Superior temporal gyrus (tissue), 1 donor: ENCODE results near the gene SIRPA.
"Not testable (repeated sequence)": the region's sequence is repeated elsewhere in the genome, so short reads cannot be mapped to it uniquely, and the experiment has no call there.

Experiments used
- DNase-seq: peaks from one replicate; pipeline ENCODE4 v3.0.0-alpha.2; 2016; ENCODE audit errors: extremely low spot score

Gene SIRPA

DNA sequence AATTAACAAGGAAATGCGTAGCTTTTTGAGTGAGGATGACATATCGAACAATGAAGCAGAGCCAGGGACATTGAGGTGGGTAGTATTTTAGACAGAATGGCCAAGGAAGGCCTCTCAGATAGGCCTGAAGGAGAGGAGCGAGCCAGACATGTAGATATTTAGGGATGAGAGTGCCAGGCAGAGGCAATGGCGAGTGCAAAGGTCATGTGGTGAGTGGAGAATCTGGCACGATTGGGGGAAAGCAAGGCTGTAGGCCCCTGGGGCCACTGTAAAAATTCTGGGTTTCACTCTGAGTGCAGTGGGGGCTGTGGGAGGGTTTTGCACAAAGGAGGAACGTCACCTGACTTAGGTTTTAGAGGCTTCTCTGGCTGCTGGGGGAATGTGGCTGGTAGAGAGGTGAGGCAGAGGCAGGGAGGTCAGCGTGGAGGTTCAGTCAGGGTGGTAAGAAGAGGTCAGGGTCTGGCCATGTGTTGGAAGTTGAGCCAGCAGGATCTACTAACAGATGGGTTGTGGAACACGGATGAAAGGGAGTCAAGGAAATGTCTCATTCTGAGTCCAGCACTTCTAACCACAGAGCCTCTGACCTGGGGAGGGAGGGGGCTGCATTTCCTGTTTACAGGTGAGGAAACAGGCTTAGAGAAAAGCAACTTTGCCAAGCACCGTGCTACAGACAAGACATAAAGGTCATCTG, 11.3 kb downstream of the SIRPA start:
- no peak for DNase-seq

DNA sequence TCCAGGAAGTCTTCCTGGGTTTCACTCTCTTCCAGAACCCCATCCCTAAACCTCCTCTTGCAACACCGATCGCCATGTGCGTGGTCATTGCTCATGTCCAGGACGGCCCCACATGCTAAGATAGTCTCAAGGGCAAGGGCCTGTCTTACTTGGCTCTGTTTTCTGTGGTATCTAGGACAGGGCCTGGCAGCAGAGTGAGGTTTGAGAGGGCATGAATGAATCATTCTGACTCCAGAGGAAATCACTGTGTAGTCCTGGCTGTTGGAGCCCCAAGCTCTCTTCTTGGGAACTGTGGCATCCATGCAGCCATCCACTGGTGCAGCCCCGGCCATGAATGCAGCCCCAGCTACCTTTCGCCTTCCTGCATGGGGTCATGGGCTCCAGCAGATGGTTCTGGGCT, 12.4 kb downstream of the SIRPA start:
- DNase-seq = no peak

DNA sequence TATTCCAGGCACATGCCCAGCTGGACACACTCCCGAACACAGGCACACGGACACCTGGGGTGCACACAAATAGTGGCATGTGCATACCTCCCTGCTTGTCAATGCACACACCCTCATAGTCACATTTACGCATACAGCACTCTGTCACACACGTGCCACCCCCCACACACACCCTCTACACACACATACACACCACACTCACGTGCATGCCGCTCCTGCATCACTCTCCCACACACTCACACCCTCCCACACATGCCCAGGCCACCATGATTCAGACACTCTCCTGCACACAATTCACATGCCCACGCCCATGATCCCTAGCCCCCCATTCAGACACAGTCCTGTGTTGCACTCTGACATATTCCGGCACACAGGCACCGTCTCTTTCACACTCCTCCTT, 13.0 kb downstream of the SIRPA start:
- DNase-seq = no peak

DNA sequence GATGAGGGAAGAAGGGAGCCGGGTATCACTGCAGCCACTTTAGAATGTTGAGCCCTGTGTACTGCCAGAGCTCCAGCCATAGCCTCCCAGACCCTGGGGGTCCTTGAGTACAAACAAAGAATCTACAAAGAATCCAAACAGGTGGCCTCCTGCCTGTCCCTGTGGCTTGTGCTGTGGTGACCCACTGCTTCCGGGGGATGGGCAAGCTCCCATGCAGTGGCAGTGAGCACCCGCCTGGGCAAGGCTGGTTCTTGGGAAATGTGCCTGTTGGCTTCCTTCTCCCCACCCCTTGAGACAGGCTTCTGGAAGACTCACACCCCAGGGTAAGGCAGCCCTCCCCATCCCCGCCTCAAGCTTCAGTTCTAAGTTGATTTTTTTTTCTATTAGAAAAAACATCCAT, 13.9 kb downstream of the SIRPA start:
- DNase-seq = no peak

GRCh38 chr20:1911536-1911935, 16.3 kb downstream of the SIRPA start:
- no peak for DNase-seq

GRCh38 chr20:1912053-1912452, 16.8 kb downstream of the SIRPA start:
- DNase-seq = no peak

- no peak for DNase-seq
Measured at GRCh38 chr20:1912646-1913045, 17.4 kb downstream of the SIRPA start.

DNA sequence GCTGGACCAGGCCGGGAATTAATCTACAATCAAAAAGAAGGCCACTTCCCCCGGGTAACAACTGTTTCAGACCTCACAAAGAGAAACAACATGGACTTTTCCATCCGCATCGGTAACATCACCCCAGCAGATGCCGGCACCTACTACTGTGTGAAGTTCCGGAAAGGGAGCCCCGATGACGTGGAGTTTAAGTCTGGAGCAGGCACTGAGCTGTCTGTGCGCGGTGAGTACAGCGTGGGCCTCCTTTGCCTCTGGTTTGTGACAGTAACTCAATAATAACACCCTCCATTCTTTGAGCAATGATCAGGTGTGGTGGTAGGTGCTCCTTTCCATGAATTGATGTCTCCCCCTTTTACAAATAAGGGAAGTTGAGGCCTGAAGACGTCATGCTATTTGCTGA, 20.0 kb downstream of the SIRPA start:
- not testable (repeated sequence) for DNase-seq

GRCh38 chr20:1915725-1916124, 20.5 kb downstream of the SIRPA start:
- no peak for DNase-seq

GRCh38 chr20:1917786-1918185, 22.6 kb downstream of the SIRPA start:
- DNase-seq = no peak

DNA sequence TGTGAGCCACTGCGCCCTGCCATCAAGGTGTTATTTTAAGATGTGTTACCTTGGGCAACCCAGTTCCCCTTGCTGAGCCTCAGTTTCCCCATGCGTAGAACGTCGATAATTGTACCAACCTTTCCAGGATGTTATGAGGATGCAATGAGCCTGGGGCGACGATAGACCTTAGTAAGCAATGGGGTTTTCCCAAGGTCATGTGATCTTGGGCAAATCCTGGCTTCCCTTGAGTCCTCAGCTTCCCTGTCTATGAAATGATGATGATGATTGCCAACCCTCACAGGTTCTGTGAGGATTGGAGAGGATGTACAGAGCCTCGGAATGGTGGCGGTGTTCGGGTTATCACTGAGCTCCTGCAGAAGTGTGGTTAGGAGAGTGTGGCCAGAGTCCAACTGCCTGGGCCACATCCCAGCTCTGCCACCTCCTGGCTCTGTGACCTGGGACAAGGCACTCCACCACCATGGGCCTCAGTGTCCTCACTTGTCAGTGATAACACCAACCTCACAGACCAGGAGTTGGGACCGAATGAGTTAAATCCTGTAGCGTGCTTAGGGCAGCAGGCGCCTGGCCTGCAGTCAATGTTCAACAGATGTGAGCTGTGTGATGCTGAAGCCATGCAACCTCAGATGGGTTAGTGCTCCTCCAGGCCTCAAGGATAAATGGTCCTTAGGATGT, 23.4 kb downstream of the SIRPA start:
- DNase-seq = no peak

- DNase-seq = no peak
Measured at GRCh38 chr20:1920252-1920651, 25.0 kb downstream of the SIRPA start.

DNA sequence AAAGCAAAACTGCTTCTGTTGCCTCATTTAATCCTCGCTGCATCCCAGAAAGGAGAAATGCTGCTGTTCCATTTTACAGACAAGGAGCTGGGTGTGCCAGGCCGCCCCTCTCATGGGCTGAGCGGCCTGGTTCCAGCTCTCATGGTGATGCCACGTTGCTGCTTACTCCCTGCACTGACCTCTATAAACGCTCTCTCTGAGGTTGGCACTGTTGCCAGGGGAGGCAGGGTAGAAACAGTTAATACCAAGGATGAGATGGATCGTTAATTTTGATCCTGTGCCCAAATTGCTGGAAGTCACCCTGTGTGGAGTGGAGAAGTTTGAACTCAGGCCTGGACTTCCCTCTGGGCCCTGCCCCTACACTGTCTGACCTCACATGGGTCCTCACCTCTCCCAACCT, 25.6 kb downstream of the SIRPA start:
- DNase-seq = no peak

DNA sequence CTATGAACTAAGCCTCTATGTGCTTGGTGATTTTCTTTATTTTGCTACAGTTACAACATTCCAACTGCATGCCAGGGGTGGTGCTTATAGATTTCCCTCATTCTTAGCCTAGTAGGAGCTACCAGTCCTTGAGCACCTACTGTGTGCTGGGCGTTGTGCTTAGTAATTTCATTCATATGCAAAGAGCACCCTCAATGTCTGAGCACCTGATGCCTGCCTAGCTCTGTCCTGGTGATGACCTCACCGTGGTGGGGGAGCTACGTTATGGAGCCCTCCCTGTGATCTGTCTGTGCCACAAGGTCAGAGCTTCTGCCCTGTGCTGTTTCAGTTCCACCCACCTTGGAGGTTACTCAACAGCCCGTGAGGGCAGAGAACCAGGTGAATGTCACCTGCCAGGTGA, 26.8 kb downstream of the SIRPA start:
- not testable (repeated sequence) for DNase-seq

DNA sequence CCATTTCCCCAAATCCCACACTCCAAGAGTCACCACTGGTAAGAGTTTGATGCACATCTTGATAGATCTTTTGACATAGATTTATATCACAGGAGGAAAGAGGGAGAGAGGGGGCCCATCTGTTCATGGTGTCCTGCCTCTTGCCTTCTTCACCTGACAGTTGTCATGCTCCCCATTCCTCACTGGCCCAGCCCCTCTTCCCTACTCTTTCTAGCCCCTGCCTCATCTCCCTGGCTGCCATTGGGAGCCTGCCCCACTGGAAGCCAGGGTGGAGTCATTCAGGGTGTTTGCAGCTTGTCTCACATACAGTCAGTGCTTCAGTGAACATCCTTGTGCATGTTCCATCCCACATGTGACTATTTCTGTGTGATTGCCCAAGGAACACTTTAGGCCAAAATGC, 27.6 kb downstream of the SIRPA start:
- DNase-seq = no peak

DNA sequence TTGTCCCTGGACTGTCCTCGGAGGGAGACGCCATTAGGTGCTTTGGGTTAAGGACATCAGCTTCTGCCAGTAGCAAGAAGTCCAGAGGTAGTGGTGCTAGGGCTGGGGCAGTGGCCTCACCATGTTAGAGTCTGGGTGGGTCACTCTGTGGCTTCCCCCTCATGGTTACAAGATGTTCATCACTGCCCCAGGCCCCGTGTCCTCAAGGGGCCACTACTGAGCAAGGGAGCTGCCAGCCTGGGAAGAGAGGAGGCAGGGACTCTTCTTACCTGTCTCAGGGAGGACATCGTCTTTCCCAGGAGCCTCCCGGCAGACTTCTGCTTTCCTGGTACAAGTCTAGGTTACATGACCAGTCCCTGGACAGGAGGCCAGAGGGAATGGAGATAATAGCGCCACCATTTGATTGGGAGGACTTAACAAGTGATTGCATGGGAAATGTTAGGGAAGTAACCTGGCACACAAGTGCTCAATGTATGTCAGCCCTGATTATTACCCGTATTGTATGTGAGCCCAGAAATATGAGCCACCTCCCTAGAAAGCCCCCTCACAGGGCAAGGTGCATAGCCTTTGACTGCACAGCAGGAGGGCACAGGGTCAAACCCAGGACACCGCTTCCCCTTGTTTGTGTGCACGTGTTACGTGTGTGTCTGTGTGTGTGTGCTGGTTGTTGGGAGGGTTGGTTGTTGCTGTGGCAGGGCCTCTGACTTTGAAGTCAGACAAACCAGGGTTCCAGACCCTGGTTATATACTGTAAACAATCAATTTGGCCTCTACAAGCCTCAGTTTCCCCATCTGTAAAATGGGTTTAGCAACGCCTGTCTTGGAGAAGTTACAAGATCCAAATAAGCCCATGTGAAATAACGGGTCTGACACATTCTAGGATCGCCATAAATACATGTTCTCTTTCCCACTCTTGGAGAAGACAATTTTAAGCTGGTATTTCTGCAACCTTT, 30.0 kb downstream of the SIRPA start:
- no peak for DNase-seq

- no peak for DNase-seq
Measured at GRCh38 chr20:1926237-1926636, 31.0 kb downstream of the SIRPA start.

GRCh38 chr20:1927217-1927616, 32.0 kb downstream of the SIRPA start:
- no peak for DNase-seq

GRCh38 chr20:1928154-1928553, 32.9 kb downstream of the SIRPA start:
- no peak for DNase-seq

GRCh38 chr20:1928782-1929181, 33.6 kb downstream of the SIRPA start:
- DNase-seq = peak; percentile 66

GRCh38 chr20:1929460-1929859, 34.3 kb downstream of the SIRPA start:
- DNase-seq = no peak

DNA sequence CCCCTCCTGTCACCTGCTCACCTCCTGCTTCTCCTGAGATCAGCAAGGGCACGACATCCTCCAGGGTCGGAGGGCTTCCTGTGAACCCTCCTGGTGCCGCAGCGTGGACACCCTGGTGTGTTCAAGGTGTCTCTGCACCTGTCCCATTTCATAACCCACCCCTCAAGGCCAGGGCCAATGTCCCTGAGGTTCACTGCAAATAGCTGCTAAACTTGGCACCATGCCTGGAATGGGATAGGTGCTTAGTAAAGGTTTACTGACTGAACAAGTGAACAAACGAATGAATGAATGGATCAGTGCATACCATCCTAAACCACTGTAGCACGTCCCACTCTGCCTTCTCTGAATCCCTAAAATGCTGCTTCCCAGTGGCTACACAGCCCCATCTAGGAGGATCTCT, 35.0 kb downstream of the SIRPA start:
- no peak for DNase-seq

DNA sequence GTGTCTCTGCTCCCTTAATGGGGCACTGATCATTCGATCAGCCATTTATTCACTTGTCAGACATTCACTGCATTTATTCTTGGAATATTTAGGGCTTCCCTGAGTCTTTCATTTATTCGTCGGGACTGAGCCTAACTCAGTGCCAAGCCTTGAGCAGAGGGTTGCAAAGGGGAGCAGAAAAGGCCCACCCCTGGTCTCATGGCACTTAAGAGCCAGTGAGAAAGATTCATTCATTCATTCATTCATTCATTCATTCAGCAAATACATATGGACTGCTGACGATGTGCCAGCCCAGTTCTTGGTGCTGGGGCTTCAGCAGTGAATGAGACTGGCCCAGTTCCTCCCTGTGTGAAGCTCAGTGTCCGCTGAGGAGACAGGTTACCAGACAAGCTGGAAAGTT, 36.6 kb downstream of the SIRPA start:
- DNase-seq = no peak
